Measurements from ENCODE around the gene MAST1. TPM values are rescaled to one million over a fixed set of nuclear protein-coding genes. Genes with fewer than 3 reads are reported as not detected.

Gene MAST1
- total and polyA plus RNA-seq, 4 donors, result 0.08 to 0.54 (median 0.23) TPM

DNA sequence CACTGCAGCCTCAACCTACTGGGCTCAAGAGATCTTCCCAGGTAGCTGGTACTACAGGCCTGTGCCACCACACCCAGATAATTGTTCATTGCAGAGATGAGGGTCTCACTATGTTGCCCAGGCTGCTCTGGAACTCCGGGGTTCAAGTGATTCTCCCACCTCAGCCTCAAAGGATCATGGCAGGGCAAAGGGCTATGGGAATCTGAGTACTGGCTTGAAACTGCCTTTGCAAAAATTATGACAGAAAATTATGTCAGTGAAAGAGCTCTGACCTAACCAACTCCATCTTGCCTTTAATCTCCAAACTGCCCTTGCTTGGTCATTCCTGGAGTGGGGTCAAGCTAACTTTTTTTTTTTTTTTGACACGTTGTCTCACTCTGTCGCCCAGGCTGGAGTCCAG lies 44.3 kb downstream of the MAST1 start:
- Histone ChIP-seq H3K27ac (ENCODE audit: low read depth in 1 of 2, low read length in 2 of 2) (no peak overlapping the region), H3K36me3 (ENCODE audit: control insufficient read depth in 4 of 4, insufficient read depth in 3 of 4, low read depth in 1 of 4, low read length in 3 of 4) (peaks cover 0 to 5% (median 2%) of the 10 kb centered on the region in 4 donors), H3K4me3 (ENCODE audit: low read depth in 1 of 3, low read length in 3 of 3) (no peak overlapping the region), H3K9me3 (ENCODE audit: control insufficient read depth in 4 of 4, low read length in 3 of 4) (peaks cover 5 to 21% (median 12%) of the 10 kb centered on the region in 4 donors), H3K27me3 (ENCODE audit: control insufficient read depth in 4 of 4, insufficient read depth in 4 of 4, low read length in 3 of 4) (peaks cover 0 to 6% (median 0%) of the 10 kb centered on the region in 4 donors), H3K4me1 (ENCODE audit: control insufficient read depth in 4 of 4, insufficient read depth in 4 of 4, low read length in 3 of 4) (peaks cover 2 to 23% (median 9%) of the 10 kb centered on the region in 4 donors), H3K9ac (ENCODE audit: low read depth in 1 of 2, low read length in 2 of 2) (no peak overlapping the region)
- no peak for DNase-seq (ENCODE audit: low spot score)
- 86% methylated on average over 3 of the region's 3 CpGs for WGBS
- TF ChIP-seq HNF4G (IDR thresholded peaks at IDR 0.05) (no peak), FOXA2 (IDR thresholded peaks at IDR 0.05) (no peak), YY1 (IDR thresholded peaks at IDR 0.05) (no peak), SP1 (IDR thresholded peaks at IDR 0.05) (no peak), JUND (IDR thresholded peaks at IDR 0.05) (no peak), RXRA (IDR thresholded peaks at IDR 0.05) (no peak), GABPA (IDR thresholded peaks at IDR 0.05 in 1 of 2, conservative IDR thresholded peaks at IDR 0.05 in 1 of 2) (no peak), RAD21 (IDR thresholded peaks at IDR 0.05) (no peak), TAF1 (conservative IDR thresholded peaks at IDR 0.05) (no peak), EGR1 (IDR thresholded peaks at IDR 0.05; ENCODE audit: low read depth in 2 of 2) (no peak), HNF4A (conservative IDR thresholded peaks at IDR 0.05) (no peak), NR2F2 (IDR thresholded peaks at IDR 0.05) (no peak), FOXA1 (IDR thresholded peaks at IDR 0.05) (no peak)
- TF ChIP-seq, protein P1, sequence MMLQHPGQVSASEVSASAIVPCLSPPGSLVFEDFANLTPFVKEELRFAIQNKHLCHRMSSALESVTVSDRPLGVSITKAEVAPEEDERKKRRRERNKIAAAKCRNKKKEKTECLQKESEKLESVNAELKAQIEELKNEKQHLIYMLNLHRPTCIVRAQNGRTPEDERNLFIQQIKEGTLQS (IDR thresholded peaks at IDR 0.05), result no peak
- TF ChIP-seq, protein P2, sequence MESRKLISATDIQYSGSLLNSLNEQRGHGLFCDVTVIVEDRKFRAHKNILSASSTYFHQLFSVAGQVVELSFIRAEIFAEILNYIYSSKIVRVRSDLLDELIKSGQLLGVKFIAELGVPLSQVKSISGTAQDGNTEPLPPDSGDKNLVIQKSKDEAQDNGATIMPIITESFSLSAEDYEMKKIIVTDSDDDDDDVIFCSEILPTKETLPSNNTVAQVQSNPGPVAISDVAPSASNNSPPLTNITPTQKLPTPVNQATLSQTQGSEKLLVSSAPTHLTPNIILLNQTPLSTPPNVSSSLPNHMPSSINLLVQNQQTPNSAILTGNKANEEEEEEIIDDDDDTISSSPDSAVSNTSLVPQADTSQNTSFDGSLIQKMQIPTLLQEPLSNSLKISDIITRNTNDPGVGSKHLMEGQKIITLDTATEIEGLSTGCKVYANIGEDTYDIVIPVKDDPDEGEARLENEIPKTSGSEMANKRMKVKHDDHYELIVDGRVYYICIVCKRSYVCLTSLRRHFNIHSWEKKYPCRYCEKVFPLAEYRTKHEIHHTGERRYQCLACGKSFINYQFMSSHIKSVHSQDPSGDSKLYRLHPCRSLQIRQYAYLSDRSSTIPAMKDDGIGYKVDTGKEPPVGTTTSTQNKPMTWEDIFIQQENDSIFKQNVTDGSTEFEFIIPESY (IDR thresholded peaks at IDR 0.05), result no peak
- TF ChIP-seq, protein P3, sequence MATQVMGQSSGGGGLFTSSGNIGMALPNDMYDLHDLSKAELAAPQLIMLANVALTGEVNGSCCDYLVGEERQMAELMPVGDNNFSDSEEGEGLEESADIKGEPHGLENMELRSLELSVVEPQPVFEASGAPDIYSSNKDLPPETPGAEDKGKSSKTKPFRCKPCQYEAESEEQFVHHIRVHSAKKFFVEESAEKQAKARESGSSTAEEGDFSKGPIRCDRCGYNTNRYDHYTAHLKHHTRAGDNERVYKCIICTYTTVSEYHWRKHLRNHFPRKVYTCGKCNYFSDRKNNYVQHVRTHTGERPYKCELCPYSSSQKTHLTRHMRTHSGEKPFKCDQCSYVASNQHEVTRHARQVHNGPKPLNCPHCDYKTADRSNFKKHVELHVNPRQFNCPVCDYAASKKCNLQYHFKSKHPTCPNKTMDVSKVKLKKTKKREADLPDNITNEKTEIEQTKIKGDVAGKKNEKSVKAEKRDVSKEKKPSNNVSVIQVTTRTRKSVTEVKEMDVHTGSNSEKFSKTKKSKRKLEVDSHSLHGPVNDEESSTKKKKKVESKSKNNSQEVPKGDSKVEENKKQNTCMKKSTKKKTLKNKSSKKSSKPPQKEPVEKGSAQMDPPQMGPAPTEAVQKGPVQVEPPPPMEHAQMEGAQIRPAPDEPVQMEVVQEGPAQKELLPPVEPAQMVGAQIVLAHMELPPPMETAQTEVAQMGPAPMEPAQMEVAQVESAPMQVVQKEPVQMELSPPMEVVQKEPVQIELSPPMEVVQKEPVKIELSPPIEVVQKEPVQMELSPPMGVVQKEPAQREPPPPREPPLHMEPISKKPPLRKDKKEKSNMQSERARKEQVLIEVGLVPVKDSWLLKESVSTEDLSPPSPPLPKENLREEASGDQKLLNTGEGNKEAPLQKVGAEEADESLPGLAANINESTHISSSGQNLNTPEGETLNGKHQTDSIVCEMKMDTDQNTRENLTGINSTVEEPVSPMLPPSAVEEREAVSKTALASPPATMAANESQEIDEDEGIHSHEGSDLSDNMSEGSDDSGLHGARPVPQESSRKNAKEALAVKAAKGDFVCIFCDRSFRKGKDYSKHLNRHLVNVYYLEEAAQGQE (IDR thresholded peaks at IDR 0.05), result no peak
- TF ChIP-seq, protein P4, sequence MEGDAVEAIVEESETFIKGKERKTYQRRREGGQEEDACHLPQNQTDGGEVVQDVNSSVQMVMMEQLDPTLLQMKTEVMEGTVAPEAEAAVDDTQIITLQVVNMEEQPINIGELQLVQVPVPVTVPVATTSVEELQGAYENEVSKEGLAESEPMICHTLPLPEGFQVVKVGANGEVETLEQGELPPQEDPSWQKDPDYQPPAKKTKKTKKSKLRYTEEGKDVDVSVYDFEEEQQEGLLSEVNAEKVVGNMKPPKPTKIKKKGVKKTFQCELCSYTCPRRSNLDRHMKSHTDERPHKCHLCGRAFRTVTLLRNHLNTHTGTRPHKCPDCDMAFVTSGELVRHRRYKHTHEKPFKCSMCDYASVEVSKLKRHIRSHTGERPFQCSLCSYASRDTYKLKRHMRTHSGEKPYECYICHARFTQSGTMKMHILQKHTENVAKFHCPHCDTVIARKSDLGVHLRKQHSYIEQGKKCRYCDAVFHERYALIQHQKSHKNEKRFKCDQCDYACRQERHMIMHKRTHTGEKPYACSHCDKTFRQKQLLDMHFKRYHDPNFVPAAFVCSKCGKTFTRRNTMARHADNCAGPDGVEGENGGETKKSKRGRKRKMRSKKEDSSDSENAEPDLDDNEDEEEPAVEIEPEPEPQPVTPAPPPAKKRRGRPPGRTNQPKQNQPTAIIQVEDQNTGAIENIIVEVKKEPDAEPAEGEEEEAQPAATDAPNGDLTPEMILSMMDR (IDR thresholded peaks at IDR 0.05; ENCODE audit: low read depth, low read length, missing input control), result no peak
- TF ChIP-seq, protein P5, sequence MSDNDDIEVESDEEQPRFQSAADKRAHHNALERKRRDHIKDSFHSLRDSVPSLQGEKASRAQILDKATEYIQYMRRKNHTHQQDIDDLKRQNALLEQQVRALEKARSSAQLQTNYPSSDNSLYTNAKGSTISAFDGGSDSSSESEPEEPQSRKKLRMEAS (IDR thresholded peaks at IDR 0.05), result no peak
